IMR-90 (cell line): ENCODE data around the gene VPREB3. TPM values are rescaled to one million over a fixed set of nuclear protein-coding genes. Genes with fewer than 3 reads are reported as not detected.

Experiments
- ATAC-seq: fragments of 200-7000 bp; cut with Tn5 transposase; 2 replicates; pipeline ENCODE4 v1.9.1; 2020; ENCODE audit warnings: low read depth, mild to moderate bottlenecking, moderate library complexity
- BruUV-seq: library from RNA; stranded (reverse); fragments of 400-500 nt; replicated peaks from 2 replicates; lab custom pipeline; 2021; lab: Mats Ljungman, UMichigan
- CTCF ChIA-PET: fragments of 300-600 bp; formaldehyde crosslinking; extraction: SDS; loops from one replicate; lab custom pipeline; 2021; ENCODE audit warnings: antibody characterized with exemption; lab: Yijun Ruan, JAX
- POLR2A ChIA-PET: fragments of 300-600 bp; sonication (Branson Sonifier 250); formaldehyde crosslinking; loops from one replicate; lab custom pipeline; 2022; ENCODE audit warnings: antibody characterized with exemption; ENCODE audit not compliant: unreplicated experiment; lab: Charles Lee
- DNase-seq: peaks from one replicate; pipeline ENCODE4 v3.0.0; 2013
- H2AFZ ChIP-seq: replicated peaks from 2 replicates; pipeline ENCODE3; 2013; ENCODE audit warnings: low read length, mild to moderate bottlenecking; ENCODE audit not compliant: poor library complexity
- H2AK5ac ChIP-seq: 2 replicates; pipeline ENCODE4 v1.6.1; 2013; ENCODE audit warnings: low read depth, low read length, inconsistent platforms
- H2AK9ac ChIP-seq: replicated peaks from 2 replicates; pipeline ENCODE3; 2013; ENCODE audit warnings: mild to moderate bottlenecking, low read depth, low read length, moderate library complexity; ENCODE audit not compliant: poor library complexity
- H2BK120ac ChIP-seq: 2 replicates; pipeline ENCODE4 v1.6.1; 2013; ENCODE audit warnings: low read depth, low read length, inconsistent platforms
- H2BK15ac ChIP-seq: 3 replicates; pipeline ENCODE4 v1.6.1; 2013; ENCODE audit warnings: low read depth, low read length, inconsistent platforms
- H2BK20ac ChIP-seq: 2 replicates; pipeline ENCODE4 v1.6.1; 2013; ENCODE audit warnings: low read depth, mild to moderate bottlenecking, inconsistent platforms, low read length, moderate library complexity
- H2BK5ac ChIP-seq: 2 replicates; pipeline ENCODE4 v1.6.1; 2013; ENCODE audit warnings: mild to moderate bottlenecking, low read depth, low read length, inconsistent platforms; ENCODE audit not compliant: poor library complexity, severe bottlenecking
- H3K14ac ChIP-seq: replicated peaks from 2 replicates; pipeline ENCODE4 v1.6.1; 2013; ENCODE audit warnings: low read depth, low read length, inconsistent platforms
- H3K18ac ChIP-seq: 2 replicates; pipeline ENCODE4 v1.6.1; 2013; ENCODE audit warnings: low read depth, low read length, control low read depth
- H3K23ac ChIP-seq: 2 replicates; pipeline ENCODE4 v1.6.1; 2013; ENCODE audit warnings: low read depth, low read length, inconsistent platforms
- H3K27ac ChIP-seq: 2 replicates; pipeline ENCODE4 v1.5.1; 2013; ENCODE audit warnings: mild to moderate bottlenecking, control low read depth, low read length; ENCODE audit not compliant: insufficient read depth
- H3K27me3 ChIP-seq: 2 replicates; pipeline ENCODE4 v1.6.1; 2013; ENCODE audit warnings: low read length; ENCODE audit not compliant: control insufficient read depth, insufficient read depth
- H3K36me3 ChIP-seq: 2 replicates; pipeline ENCODE4 v1.6.1; 2013; ENCODE audit warnings: low read length, mixed read lengths; ENCODE audit not compliant: control insufficient read depth, insufficient read depth
- H3K4ac ChIP-seq: 2 replicates; pipeline ENCODE4 v1.6.1; 2013; ENCODE audit warnings: low read depth, low read length, inconsistent platforms
- H3K4me1 ChIP-seq: 2 replicates; pipeline ENCODE4 v1.6.1; 2013; ENCODE audit warnings: low read length, mixed read lengths; ENCODE audit not compliant: control insufficient read depth, insufficient read depth
- H3K4me2 ChIP-seq: 2 replicates; pipeline ENCODE4 v1.6.1; 2013; ENCODE audit warnings: low read depth, mild to moderate bottlenecking, control low read depth, low read length, moderate library complexity
- H3K4me3 ChIP-seq: 2 replicates; pipeline ENCODE4 v1.5.1; 2013; ENCODE audit warnings: low read depth, mild to moderate bottlenecking, control low read depth, low read length, moderate library complexity; ENCODE audit not compliant: insufficient read depth
- H3K56ac ChIP-seq: 2 replicates; pipeline ENCODE4 v1.6.1; 2013; ENCODE audit warnings: low read length, inconsistent platforms; ENCODE audit not compliant: insufficient read depth; ENCODE audit errors: extremely low read depth
- H3K79me1 ChIP-seq, 2 experiments: 2 replicates each; pipeline ENCODE4 v1.6.1; 2013; ENCODE audit warnings: low read length in 2 of 2, inconsistent platforms in 1 of 2, low read depth in 1 of 2
- H3K9ac ChIP-seq: 2 replicates; pipeline ENCODE4 v1.6.1; 2013; ENCODE audit warnings: low read depth, low read length, control low read depth
- H3K9me1 ChIP-seq: 2 replicates; pipeline ENCODE4 v1.6.1; 2013; ENCODE audit warnings: low read length, inconsistent platforms; ENCODE audit not compliant: insufficient read depth
- H3K9me3 ChIP-seq: 2 replicates; pipeline ENCODE4 v1.6.1; 2013; ENCODE audit warnings: low read length; ENCODE audit not compliant: control insufficient read depth, insufficient read depth
- H4K20me1 ChIP-seq: 2 replicates; pipeline ENCODE4 v1.6.1; 2013; ENCODE audit warnings: low read length, inconsistent platforms; ENCODE audit not compliant: insufficient read depth
- H4K5ac ChIP-seq: 2 replicates; pipeline ENCODE4 v1.6.1; 2013; ENCODE audit warnings: mild to moderate bottlenecking, low read depth, low read length, control low read depth
- H4K8ac ChIP-seq, 2 experiments: 2 replicates each; pipeline ENCODE4 v1.6.1; 2013; ENCODE audit warnings: low read depth in 2 of 2, low read length in 2 of 2, control low read depth in 1 of 2, inconsistent platforms in 1 of 2
- H4K91ac ChIP-seq: 2 replicates; pipeline ENCODE4 v1.6.1; 2013; ENCODE audit warnings: low read depth, low read length, inconsistent platforms; ENCODE audit not compliant: insufficient read depth
- WGBS, 2 experiments: methylation state at CpG; one replicate each; pipeline versions ENCODE4 v1.1.5 to v1.1.7; 2013; ENCODE audit warnings: missing lambda C conversion rate in 2 of 2; ENCODE audit not compliant: insufficient read length in 1 of 2; ENCODE audit errors: extremely low coverage in 2 of 2; 5-methylcytosine and 5-hydroxymethylcytosine counted together
- dilution Hi-C: fragments of 300-500 bp; cut with HindIII; formaldehyde crosslinking; loops from one replicate; pipeline ENCODE4 v1.14.3; 2018; ENCODE audit warnings: low sequenced_read_pairs; ENCODE audit not compliant: unreplicated experiment
- in situ Hi-C: fragments of 300-500 bp; cut with MboI; formaldehyde crosslinking; loops from 3 replicates; pipeline ENCODE4 v1.14.3; 2019; ENCODE audit warnings: low sequenced_read_pairs, inconsistent platforms, mixed read lengths
- intact Hi-C: fragments of 100-400 bp; cut with micrococcal nuclease; formaldehyde crosslinking; loops from 2 replicates; pipeline ENCODE4 v1.10.0; 2022
- polyA plus RNA-seq, 3 experiments: library from polyadenylated mRNA; depleted of rRNA; stranded (reverse); fragments of >200 nt; gene quantifications; 2 replicates each; pipeline ENCODE4 v1.2.3, GENCODE V29; 2012; ENCODE audit warnings: low replicate concordance in 1 of 3
- total RNA-seq: library from RNA; depleted of rRNA; stranded (reverse); fragments of >200 nt; gene quantifications from 2 replicates; pipeline ENCODE4 v1.2.3, GENCODE V29; 2012
- TF ChIP-seq, protein P1 (sequence below): fragments of 150-350 bp; IDR thresholded peaks from 2 replicates; pipeline ENCODE4 v1.6.1; 2016; ENCODE audit warnings: low read depth, mild to moderate bottlenecking, low read length, moderate library complexity, borderline replicate concordance

VPREB3 gene
- total and polyA plus RNA-seq, 2 of the 4 experiments (the other 2 are of a cell fraction), result not detected

DNA sequence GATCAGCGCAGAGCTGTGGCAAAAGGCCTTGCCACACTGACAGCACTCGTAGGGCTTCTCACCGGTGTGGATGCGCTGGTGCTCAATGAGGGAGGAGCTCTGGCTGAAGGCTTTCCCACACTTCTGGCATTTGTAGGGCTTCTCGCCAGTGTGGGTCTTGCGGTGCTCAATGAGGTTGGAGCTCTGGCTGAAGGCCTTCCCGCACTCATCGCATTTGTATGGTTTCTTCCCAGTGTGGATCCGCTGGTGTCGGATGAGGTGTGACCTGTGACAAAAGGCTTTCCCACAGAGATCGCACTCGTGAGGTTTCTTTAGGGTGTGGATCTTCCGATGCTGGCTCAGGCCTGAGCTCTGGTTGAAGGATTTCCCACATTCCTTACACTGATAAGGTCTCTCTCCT lies 10.2 kb downstream of the VPREB3 start:
- Histone ChIP-seq H3K9me1 (peaks cover 5% of the 10 kb centered on the region; the same call in 1 of the 2 replicates), H3K14ac (no peak overlapping the region), H2AK5ac (no peak overlapping the region), H4K8ac (no peak overlapping the region), H2AFZ (no peak overlapping the region), H3K4me1 (no peaks in the 10 kb centered on the region), H3K79me1 (peaks cover 4 to 17% of the 10 kb centered on the region in 2 experiments; a peak in 2 of 4 replicates), H4K5ac (no peak overlapping the region), H3K4me2 (no peak overlapping the region), H4K20me1 (no peaks in the 10 kb centered on the region), H2BK15ac (no peak overlapping the region), H3K9ac (no peak overlapping the region), H3K18ac (no peak overlapping the region), H3K4ac (no peak overlapping the region), H2AK9ac (no peak overlapping the region), H2BK20ac (no peak overlapping the region), H4K91ac (no peak overlapping the region), H2BK5ac (no peak overlapping the region), H3K9me3 (peaks cover 4% of the 10 kb centered on the region; the same call in 1 of the 2 replicates), H3K56ac (no peak overlapping the region), H3K27me3 (no peaks in the 10 kb centered on the region), H3K4me3 (no peak overlapping the region), H3K27ac (no peak overlapping the region), H3K23ac (no peak overlapping the region), H2BK120ac (no peak overlapping the region), H3K36me3 (peaks cover 31% of the 10 kb centered on the region)
- intact Hi-C loops, result no loop called here
- ATAC-seq, result no peak
- no TSS peak for BruUV-seq
- no peak for DNase-seq
- dilution Hi-C loops, result no loop called here
- 100% methylated on average over 8 of the region's 13 CpGs; no CpG with 5 or more reads in 1 of the 2 experiments for WGBS, 2 experiments
- in situ Hi-C loops, result no loop called here
- ChIA-PET CTCF (interaction anchor here (1.2 kb wide), 1 partner anchor 14 kb away, joined by 4 read pairs; no protein-coding TSS in a partner anchor), POLR2A (no interaction called here)
- TF ChIP-seq, protein P1, sequence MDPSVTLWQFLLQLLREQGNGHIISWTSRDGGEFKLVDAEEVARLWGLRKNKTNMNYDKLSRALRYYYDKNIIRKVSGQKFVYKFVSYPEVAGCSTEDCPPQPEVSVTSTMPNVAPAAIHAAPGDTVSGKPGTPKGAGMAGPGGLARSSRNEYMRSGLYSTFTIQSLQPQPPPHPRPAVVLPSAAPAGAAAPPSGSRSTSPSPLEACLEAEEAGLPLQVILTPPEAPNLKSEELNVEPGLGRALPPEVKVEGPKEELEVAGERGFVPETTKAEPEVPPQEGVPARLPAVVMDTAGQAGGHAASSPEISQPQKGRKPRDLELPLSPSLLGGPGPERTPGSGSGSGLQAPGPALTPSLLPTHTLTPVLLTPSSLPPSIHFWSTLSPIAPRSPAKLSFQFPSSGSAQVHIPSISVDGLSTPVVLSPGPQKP, result no peak
